GM12891 (cell line): ENCODE data around the gene VWA8.

Experiments
- POLR2A ChIP-seq: IDR thresholded peaks from 2 replicates; pipeline ENCODE4 v1.6.1; 2011; ENCODE audit warnings: low read depth, low read length, control low read depth
- POU2F2 ChIP-seq: IDR thresholded peaks from 2 replicates; pipeline ENCODE4 v1.6.1; 2011; ENCODE audit warnings: low read depth, mild to moderate bottlenecking, control low read depth, low read length, moderate library complexity
- TAF1 ChIP-seq: IDR thresholded peaks from 2 replicates; pipeline ENCODE4 v1.6.1; 2011; ENCODE audit warnings: low read depth, low read length, control low read depth

- no peak for TF ChIP-seq POLR2A
- TF ChIP-seq POU2F2, result no peak
- no peak for TF ChIP-seq TAF1
Observed at GRCh38 chr13:42007844-42008243, 46.9 kb upstream of the VWA8 start.
